ENCODE measurements around the gene DTD1.

Gene DTD1

GRCh38 chr20:18715564-18715963 is 127.7 kb downstream of the DTD1 start:
- DNase-seq = no peak

GRCh38 chr20:18717062-18717461 is 129.2 kb downstream of the DTD1 start:
- no peak for DNase-seq

- DNase-seq = no peak
Observed at GRCh38 chr20:18718129-18718528, 130.3 kb downstream of the DTD1 start.

- no peak for DNase-seq
Observed at GRCh38 chr20:18719426-18719825, 131.6 kb downstream of the DTD1 start.

GRCh38 chr20:18721551-18722115 is 133.8 kb downstream of the DTD1 start:
- no peak for DNase-seq

GRCh38 chr20:18722371-18722770 is 134.5 kb downstream of the DTD1 start:
- DNase-seq = no peak

GRCh38 chr20:18724077-18724476 is 136.2 kb downstream of the DTD1 start:
- no peak for DNase-seq

- DNase-seq = no peak
Observed at GRCh38 chr20:18724788-18725464, 137.1 kb downstream of the DTD1 start.

- no peak for DNase-seq
Observed at GRCh38 chr20:18727032-18727508, 139.2 kb downstream of the DTD1 start.

- DNase-seq = no peak
Observed at GRCh38 chr20:18728165-18728869, 140.5 kb downstream of the DTD1 start.

GRCh38 chr20:18728870-18729224 is 141.0 kb downstream of the DTD1 start:
- DNase-seq = no peak

- DNase-seq = no peak
Observed at GRCh38 chr20:18729231-18729825, 141.5 kb downstream of the DTD1 start.

- no peak for DNase-seq
Observed at GRCh38 chr20:18731940-18732339, 144.1 kb downstream of the DTD1 start.

GRCh38 chr20:18734525-18735189 is 146.8 kb downstream of the DTD1 start:
- DNase-seq = no peak

- DNase-seq = no peak
Observed at GRCh38 chr20:18737140-18737539, 149.3 kb downstream of the DTD1 start.

- no peak for DNase-seq
Observed at GRCh38 chr20:18738055-18738454, 150.2 kb downstream of the DTD1 start.

GRCh38 chr20:18738888-18739287 is 151.0 kb downstream of the DTD1 start:
- no peak for DNase-seq

- DNase-seq = no peak
Observed at GRCh38 chr20:18739751-18740166, 151.9 kb downstream of the DTD1 start.

GRCh38 chr20:18740726-18741125 is 152.9 kb downstream of the DTD1 start:
- DNase-seq = no peak

- DNase-seq = no peak
Observed at GRCh38 chr20:18742841-18743240, 155.0 kb downstream of the DTD1 start.

GRCh38 chr20:18743665-18744440 is 156.0 kb downstream of the DTD1 start:
- no peak for DNase-seq

GRCh38 chr20:18747090-18747489 is 159.2 kb downstream of the DTD1 start:
- DNase-seq = no peak

All from 8988T (cell line).